ENCODE measurements around the gene SRD5A1. TPM values are rescaled to one million over a fixed set of nuclear protein-coding genes. Genes with fewer than 3 reads are reported as not detected.
A peak's percentile ranks its signal among the peaks of the same experiment; 100 is the strongest.

Gene SRD5A1
- total RNA-seq, 1 donor from 2014 or later = 9.6 TPM

- ATAC-seq (no peak), DNase-seq (ENCODE audit: low spot score) (no peak)
- intact Hi-C loops (cut with DNase I) = no loop called here
Measured at GRCh38 chr5:6702633-6703032, 69.4 kb downstream of the SRD5A1 start.

- ATAC-seq (no peak), DNase-seq (ENCODE audit: low spot score) (no peak)
- intact Hi-C loops (cut with DNase I) = no loop called here
Measured at GRCh38 chr5:6703806-6704205, 70.6 kb downstream of the SRD5A1 start.

GRCh38 chr5:6704361-6704851 is 71.2 kb downstream of the SRD5A1 start:
- ATAC-seq (peak; percentile 72), DNase-seq (ENCODE audit: low spot score) (no peak)
- intact Hi-C loops (cut with DNase I) = no loop called here

- no peak for DNase-seq (ENCODE audit: low spot score)
- intact Hi-C loops (cut with DNase I) = no loop called here
- ATAC-seq = no peak
Measured at GRCh38 chr5:6705088-6705487, 71.8 kb downstream of the SRD5A1 start.

- ATAC-seq = no peak
- intact Hi-C loops (cut with DNase I) = no loop called here
- DNase-seq (ENCODE audit: low spot score) = no peak
Measured at GRCh38 chr5:6705959-6706358, 72.7 kb downstream of the SRD5A1 start.

- intact Hi-C loops (cut with DNase I) = no loop called here
Measured at GRCh38 chr5:6707852-6708251, 74.6 kb downstream of the SRD5A1 start.

GRCh38 chr5:6708814-6709213 is 75.6 kb downstream of the SRD5A1 start:
- DNase-seq (ENCODE audit: low spot score) (no peak), ATAC-seq (no peak)
- intact Hi-C loops (cut with DNase I) = no loop called here

More at GRCh38 chr5:6707852-6708251, 74.6 kb downstream of the SRD5A1 start:
- no peak for DNase-seq (ENCODE audit: low spot score)
- no peak for ATAC-seq

- intact Hi-C loops (cut with DNase I) = loop anchor here (10.0 kb wide), 1 partner anchor 75 kb away; the partner anchor contains the start of genes NSUN2 and SRD5A1
- ATAC-seq (no peak), DNase-seq (ENCODE audit: low spot score) (no peak)
Measured at GRCh38 chr5:6710070-6710469, 76.8 kb downstream of the SRD5A1 start.

- ATAC-seq = no peak
- DNase-seq (ENCODE audit: low spot score) = no peak
- intact Hi-C loops (cut with DNase I) = loop anchor here (10.0 kb wide), 1 partner anchor 76 kb away; the partner anchor contains the start of genes NSUN2 and SRD5A1
Measured at GRCh38 chr5:6710551-6711318, 77.5 kb downstream of the SRD5A1 start.

- intact Hi-C loops (cut with DNase I) = loop anchor here (10.0 kb wide), 1 partner anchor 77 kb away; the partner anchor contains the start of genes NSUN2 and SRD5A1
- DNase-seq (ENCODE audit: low spot score) = no peak
Measured at GRCh38 chr5:6711409-6712141, 78.3 kb downstream of the SRD5A1 start.

GRCh38 chr5:6712142-6712576 is 78.9 kb downstream of the SRD5A1 start:
- peak; percentile 17 for ATAC-seq
- intact Hi-C loops (cut with DNase I) = loop anchor here (10.0 kb wide), 1 partner anchor 77 kb away; the partner anchor contains the start of genes NSUN2 and SRD5A1
- peak; percentile 75 for DNase-seq (ENCODE audit: low spot score)

More at GRCh38 chr5:6711409-6712141, 78.3 kb downstream of the SRD5A1 start:
- ATAC-seq = no peak

GRCh38 chr5:6712577-6713273 is 79.5 kb downstream of the SRD5A1 start:
- intact Hi-C loops (cut with DNase I) = loop anchor here (10.0 kb wide), 1 partner anchor 78 kb away; the partner anchor contains the start of genes NSUN2 and SRD5A1
- peak; percentile 98 for DNase-seq (ENCODE audit: low spot score)
- ATAC-seq = peak; percentile 96

- DNase-seq (ENCODE audit: low spot score) (peak; percentile 75), ATAC-seq (no peak)
- intact Hi-C loops (cut with DNase I) = loop anchor here (10.0 kb wide), 1 partner anchor 79 kb away; the partner anchor contains the start of genes NSUN2 and SRD5A1
Measured at GRCh38 chr5:6713274-6714225, 80.3 kb downstream of the SRD5A1 start, which contains the start of gene TENT4A. Gene TENT4A, plus strand, starts transcription at chr5:6713432. Its CDS starts 552 bp downstream, at chr5:6713984.

GRCh38 chr5:6714226-6715041 is 81.2 kb downstream of the SRD5A1 start:
- no peak for DNase-seq (ENCODE audit: low spot score)
- no peak for ATAC-seq
- intact Hi-C loops (cut with DNase I) = loop anchor here (10.0 kb wide), 1 partner anchor 80 kb away; the partner anchor contains the start of genes NSUN2 and SRD5A1

- DNase-seq (ENCODE audit: low spot score) (no peak), ATAC-seq (no peak)
- intact Hi-C loops (cut with DNase I) = loop anchor here (10.0 kb wide), 1 partner anchor 80 kb away; the partner anchor contains the start of genes NSUN2 and SRD5A1
Measured at GRCh38 chr5:6715271-6715670, 82.0 kb downstream of the SRD5A1 start.

- ATAC-seq (no peak), DNase-seq (ENCODE audit: low spot score) (no peak)
- intact Hi-C loops (cut with DNase I) = loop anchor here (10.0 kb wide), 1 partner anchor 81 kb away; the partner anchor contains the start of genes NSUN2 and SRD5A1
Measured at GRCh38 chr5:6715758-6716628, 82.8 kb downstream of the SRD5A1 start.

Measured in sciatic nerve (tissue), 2 donors.